ENCODE data around the gene IRX1.

DNA sequence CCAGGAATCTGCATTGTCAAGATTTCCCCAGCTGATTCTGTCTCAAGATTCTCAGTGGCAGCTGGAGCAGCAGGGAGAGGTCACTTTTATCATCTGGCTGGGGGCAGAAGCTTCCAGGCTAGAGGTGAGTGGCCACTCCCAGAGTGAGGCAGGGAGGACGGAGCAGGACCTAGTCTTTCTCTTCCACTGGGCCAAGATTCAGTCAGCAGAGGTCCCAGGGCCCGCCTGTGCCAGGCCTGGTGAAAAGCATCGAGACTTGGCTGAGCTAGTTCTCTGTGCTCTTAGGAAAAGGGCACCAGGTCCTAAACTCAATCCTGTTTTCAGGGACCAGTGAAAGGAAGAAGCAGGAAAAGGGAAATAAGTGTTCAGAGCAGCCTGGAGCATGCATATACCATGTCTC lies 46.6 kb downstream of the IRX1 start:
- TF ChIP-seq, protein P1, sequence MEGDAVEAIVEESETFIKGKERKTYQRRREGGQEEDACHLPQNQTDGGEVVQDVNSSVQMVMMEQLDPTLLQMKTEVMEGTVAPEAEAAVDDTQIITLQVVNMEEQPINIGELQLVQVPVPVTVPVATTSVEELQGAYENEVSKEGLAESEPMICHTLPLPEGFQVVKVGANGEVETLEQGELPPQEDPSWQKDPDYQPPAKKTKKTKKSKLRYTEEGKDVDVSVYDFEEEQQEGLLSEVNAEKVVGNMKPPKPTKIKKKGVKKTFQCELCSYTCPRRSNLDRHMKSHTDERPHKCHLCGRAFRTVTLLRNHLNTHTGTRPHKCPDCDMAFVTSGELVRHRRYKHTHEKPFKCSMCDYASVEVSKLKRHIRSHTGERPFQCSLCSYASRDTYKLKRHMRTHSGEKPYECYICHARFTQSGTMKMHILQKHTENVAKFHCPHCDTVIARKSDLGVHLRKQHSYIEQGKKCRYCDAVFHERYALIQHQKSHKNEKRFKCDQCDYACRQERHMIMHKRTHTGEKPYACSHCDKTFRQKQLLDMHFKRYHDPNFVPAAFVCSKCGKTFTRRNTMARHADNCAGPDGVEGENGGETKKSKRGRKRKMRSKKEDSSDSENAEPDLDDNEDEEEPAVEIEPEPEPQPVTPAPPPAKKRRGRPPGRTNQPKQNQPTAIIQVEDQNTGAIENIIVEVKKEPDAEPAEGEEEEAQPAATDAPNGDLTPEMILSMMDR (IDR thresholded peaks at IDR 0.05) = no peak
- TF ChIP-seq EZH2 (IDR thresholded peaks at IDR 0.05; ENCODE audit: borderline replicate concordance, insufficient read depth, low read depth, low read length, poor library complexity, severe bottlenecking) = no peak
